Islet precursor cell (in vitro differentiated cells): ENCODE results near the gene ISL2.
A peak's percentile ranks its signal among the peaks of the same experiment; 100 is the strongest.

ENCODE experiments used
- DNase-seq: peaks from one replicate; pipeline ENCODE4 v3.0.0-alpha.2; 2018

ISL2 gene

DNA sequence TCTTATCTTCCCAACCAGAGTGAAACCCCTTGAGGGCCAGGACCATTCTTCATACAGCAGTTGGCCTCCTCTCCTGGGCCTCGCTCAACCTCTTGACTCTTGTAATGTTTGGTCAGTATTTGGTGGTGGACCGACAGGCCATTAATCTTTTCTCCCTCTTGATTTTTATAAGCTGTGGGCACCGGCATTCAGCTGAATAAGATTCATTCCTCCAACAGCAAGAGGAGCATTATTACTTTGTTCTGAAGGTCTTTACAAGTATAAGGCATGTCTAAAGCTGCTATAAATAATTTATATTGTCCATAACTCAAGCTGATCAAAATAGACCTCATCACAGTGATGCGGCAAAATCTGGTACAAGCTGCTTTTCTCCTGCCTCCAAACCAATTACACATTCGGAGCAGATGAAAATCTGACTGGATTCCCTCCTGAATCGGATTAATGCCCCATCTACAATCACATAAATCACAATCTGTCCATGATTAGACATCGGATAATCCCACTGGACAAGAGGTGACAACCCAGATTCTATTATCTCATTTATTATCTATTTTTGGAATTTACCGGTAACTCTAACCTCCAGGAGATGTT is 8.4 kb upstream of the ISL2 start:
- DNase-seq: no peak

DNA sequence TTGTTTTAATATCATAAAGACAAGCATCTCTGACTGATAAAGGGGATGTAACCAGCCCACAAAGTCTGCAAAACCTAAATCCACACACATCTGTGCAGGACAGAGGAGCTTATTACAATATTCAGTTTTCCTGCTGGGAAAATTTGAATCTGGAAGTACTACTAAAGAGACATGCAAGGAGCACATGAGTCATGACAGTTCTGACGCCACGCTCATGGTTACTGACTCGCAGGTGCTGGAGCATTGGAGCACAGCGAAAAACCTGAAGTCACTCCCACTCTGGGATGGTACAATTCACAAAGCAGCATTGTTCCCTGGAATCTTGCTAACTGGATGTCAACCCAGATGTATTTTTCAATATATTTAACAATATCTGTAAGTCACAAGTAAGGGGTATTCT is 7.6 kb upstream of the ISL2 start:
- DNase-seq: no peak

GRCh38 chr15:76330080-76330680 is 6.4 kb upstream of the ISL2 start:
- no peak for DNase-seq

DNA sequence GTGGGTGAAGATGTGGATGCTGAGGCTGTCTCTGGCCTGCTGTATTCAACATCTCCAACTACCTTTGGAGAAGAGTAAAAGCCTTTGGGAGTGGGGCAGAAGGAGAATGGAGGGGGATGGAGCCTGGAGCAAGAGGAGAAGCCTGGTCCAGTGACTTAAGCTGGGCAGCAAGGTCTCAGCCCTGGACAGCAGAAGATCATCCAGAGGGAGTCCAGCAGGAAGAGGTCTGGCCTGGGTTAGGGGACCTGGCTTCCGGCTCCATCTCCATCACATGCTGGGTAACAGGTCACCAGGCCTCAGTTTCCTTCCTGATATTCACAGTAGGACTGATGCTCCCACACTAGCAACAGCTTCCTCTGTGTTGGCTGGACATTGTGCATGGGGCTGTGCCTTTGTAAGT is 3.8 kb upstream of the ISL2 start:
- DNase-seq: no peak

- no peak for DNase-seq
These were observed 3.3 kb upstream of the ISL2 start for GRCh38 chr15:76333309-76333708.

GRCh38 chr15:76333720-76334437 is 2.7 kb upstream of the ISL2 start:
- DNase-seq: no peak

GRCh38 chr15:76334438-76335306 is 1.9 kb upstream of the ISL2 start:
- no peak for DNase-seq

DNA sequence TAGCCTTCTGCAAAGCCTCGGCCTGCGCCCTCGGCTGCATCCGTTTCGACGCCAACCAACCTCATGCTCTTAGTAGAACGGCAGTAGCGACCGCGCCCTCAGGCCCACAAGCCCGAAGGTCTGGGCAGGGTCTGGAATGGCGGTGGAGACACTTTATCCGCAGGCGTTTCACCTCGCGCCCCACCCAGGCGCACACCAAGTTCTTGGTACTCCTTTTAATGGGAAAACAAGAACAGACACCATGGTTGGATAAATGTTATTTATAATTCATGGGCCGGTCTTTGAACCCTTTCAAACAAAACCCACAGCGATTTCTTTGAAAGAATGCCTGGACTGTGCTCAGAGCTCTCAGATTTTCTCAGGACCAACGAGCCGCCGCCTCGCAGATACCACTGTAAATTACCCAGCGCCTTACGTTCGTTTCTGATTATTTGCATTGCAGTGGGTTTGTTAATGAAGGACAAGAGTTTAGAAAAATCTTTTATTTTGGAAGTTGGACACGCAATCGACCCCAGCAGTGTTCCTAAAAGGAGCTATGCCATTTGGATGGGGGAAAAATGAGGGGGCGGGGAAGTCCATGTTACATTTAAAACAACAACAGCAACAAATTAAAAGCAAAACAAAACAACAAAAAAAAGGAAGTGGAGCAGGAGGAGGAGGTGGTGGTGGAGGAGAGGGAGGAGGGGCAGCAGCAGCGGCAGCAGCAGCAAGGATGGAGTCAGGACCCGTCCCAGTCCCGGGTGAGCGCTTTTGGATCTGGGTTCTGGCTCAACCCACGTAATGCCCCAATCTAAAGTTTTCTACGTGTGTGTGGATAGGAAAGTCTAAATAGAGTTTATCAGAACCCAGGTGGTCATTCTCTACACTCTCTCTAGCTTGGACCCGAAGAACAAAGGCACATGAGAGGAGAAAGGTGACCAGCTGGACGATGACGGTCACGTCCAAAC is 993 bp upstream of the ISL2 start:
- no peak for DNase-seq

GRCh38 chr15:76337059-76337695 is 604 bp downstream of the ISL2 start:
- no peak for DNase-seq

- DNase-seq: peak; percentile 62
These were observed 1.3 kb downstream of the ISL2 start for GRCh38 chr15:76337696-76338485.

DNA sequence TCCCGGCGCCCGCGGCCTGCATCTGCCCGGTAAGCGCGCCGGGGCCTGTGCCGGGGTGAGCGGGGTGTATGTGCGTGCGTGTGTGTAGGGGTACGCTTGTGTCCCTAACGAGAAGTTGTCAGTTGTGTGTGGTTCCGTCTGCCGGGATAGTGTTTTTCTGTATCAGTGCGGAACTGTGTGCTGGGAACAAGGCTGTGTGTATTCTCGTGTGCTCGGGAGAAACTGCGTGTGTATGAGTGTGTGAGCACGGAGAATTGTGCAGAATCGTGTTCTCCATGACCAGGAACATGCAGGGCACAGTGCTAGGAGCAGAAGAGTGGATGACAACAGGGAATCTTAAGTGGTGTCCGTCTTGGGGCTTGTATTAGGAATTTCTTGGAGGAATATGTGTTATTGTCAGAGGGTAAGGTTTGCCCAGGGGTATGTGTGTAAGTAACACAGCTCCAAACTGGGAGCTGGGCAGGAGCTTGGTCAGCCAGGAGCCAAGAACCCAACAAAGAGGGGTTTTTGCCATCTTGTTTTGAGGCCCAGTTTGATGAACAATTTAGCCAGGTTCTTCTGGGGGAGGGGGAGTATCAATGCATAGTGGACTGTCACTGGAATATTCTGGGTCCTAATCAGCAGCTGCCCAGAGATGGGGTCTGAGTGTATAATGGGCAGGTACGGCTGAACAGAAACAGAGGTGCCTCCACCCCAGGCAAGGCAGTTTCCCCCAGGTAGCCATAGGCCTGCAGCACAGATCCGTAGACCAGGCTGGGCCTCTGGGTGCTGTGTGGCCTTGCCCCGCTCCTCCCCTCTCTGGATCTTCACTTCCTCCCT is 2.1 kb downstream of the ISL2 start:
- DNase-seq: no peak

GRCh38 chr15:76339305-76340197 is 3.0 kb downstream of the ISL2 start:
- no peak for DNase-seq

GRCh38 chr15:76340198-76340802 is 3.7 kb downstream of the ISL2 start:
- no peak for DNase-seq

DNA sequence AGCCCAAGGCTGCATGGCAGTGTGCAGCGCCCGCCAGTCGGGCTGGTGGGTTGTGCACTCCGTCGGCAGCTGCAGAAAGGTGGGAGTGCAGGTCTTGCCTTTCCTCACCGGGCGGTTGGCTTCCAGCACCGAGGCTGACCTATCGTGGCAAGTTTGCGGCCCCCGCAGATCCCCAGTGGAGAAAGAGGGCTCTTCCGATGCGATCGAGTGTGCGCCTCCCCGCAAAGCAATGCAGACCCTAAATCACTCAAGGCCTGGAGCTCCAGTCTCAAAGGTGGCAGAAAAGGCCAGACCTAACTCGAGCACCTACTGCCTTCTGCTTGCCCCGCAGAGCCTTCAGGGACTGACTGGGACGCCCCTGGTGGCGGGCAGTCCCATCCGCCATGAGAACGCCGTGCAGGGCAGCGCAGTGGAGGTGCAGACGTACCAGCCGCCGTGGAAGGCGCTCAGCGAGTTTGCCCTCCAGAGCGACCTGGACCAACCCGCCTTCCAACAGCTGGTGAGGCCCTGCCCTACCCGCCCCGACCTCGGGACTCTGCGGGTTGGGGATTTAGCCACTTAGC is 4.3 kb downstream of the ISL2 start:
- peak; percentile 81 for DNase-seq

DNA sequence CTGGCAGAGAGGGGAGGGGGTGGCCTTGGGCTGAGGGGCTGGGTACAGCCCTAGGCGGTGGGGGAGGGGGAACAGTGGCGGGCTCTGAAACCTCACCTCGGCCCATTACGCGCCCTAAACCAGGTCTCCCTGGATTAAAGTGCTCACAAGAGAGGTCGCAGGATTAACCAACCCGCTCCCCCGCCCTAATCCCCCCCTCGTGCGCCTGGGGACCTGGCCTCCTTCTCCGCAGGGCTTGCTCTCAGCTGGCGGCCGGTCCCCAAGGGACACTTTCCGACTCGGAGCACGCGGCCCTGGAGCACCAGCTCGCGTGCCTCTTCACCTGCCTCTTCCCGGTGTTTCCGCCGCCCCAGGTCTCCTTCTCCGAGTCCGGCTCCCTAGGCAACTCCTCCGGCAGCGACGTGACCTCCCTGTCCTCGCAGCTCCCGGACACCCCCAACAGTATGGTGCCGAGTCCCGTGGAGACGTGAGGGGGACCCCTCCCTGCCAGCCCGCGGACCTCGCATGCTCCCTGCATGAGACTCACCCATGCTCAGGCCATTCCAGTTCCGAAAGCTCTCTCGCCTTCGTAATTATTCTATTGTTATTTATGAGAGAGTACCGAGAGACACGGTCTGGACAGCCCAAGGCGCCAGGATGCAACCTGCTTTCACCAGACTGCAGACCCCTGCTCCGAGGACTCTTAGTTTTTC is 4.9 kb downstream of the ISL2 start:
- DNase-seq: no peak

DNA sequence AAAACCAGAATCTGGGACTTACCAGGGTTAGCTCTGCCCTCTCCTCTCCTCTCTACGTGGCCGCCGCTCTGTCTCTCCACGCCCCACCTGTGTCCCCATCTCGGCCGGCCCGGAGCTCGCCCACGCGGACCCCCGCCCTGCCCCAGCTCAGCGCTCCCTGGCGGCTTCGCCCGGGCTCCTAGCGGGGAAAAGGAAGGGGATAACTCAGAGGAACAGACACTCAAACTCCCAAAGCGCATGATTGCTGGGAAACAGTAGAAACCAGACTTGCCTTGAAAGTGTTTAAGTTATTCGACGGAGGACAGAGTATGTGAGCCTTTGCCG is 5.4 kb downstream of the ISL2 start:
- no peak for DNase-seq

DNA sequence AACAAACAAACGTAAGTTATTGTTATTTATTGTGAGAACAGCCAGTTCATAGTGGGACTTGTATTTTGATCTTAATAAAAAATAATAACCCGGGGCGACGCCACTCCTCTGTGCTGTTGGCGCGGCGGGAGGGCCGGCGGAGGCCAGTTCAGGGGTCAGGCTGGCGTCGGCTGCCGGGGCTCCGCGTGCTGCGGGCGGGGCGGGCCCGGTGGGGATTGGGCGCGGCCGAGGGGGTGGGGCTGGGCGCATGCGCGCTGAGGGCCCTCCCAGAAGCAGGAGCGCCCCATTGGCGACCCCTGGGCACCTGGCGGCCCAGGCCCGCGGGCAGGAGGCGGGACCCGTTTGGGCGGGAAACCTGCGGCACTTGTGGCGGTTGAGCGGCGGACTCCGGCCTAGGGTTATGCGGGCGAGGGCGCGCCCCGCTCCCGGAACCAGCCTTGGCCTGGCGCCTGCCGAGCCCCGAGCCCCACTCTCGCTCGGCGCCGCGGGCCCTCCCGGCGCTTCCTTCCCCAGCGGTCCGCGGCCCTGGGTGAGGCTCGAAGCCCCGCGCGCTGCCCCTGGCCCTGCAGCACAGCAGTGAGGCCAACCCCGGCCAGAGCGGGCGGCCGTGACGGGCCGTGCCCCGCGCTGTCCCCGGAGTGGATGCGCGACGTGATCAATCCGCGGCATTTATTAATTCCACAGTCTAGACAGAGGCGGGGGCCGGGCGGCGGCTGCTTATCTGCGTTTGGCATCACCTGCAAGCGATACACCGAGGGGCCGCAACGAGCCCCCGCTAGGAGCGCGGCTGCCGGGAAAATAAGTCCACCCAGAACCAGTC is 6.0 kb downstream of the ISL2 start:
- DNase-seq: no peak
